HCT116 (cell line): ENCODE data around the gene MROH8. TPM values are rescaled to one million over a fixed set of nuclear protein-coding genes. Genes with fewer than 3 reads are reported as not detected.

Experiments used
- ATAC-seq: fragments of 200-7000 bp; cut with Tn5 transposase; 2 replicates; pipeline ENCODE4 v1.9.1; 2020; ENCODE audit warnings: mild to moderate bottlenecking, moderate library complexity
- BruUV-seq: library from RNA; stranded (reverse); fragments of 400-500 nt; replicated peaks from 2 replicates; lab custom pipeline; 2021; lab: Mats Ljungman, UMichigan
- CTCF ChIA-PET: fragments of 300-600 bp; sonication (Branson Sonifier 250); formaldehyde crosslinking; loops from one replicate; lab custom pipeline; 2021; ENCODE audit warnings: antibody characterized with exemption; lab: Charles Lee
- POLR2A ChIA-PET: fragments of 300-600, 350-600 bp; sonication (Branson Sonifier 250); formaldehyde crosslinking; loops from one replicate; lab custom pipeline; 2021; ENCODE audit warnings: antibody characterized with exemption; lab: Charles Lee
- RAD21 ChIA-PET, 2 experiments: fragments of 300-600 bp; sonication (Branson Sonifier 250); formaldehyde crosslinking; loops; one replicate each; lab custom pipeline; 2023; ENCODE audit warnings: low total read pairs in 2 of 2; ENCODE audit not compliant: uncharacterized antibody in 2 of 2, unreplicated experiment in 2 of 2, low non-redundant PET in 1 of 2; lab: Charles Lee
- DNase-seq: peaks from one replicate; pipeline ENCODE4 v3.0.0-alpha.2; 2010; ENCODE audit warnings: low read depth, low spot score
- H2AFZ ChIP-seq: fragments of 200-600 bp; shearing (Covaris generic), sonication (generic); 2 replicates; pipeline ENCODE4 v1.6.1; 2017; ENCODE audit warnings: low read depth, mixed run types, mixed read lengths, antibody characterized with exemption, low read length; ENCODE audit not compliant: poor library complexity, severe bottlenecking
- H3K27ac ChIP-seq: 2 replicates; pipeline ENCODE4 v1.5.1; 2012; ENCODE audit warnings: low read depth, low read length
- H3K27me3 ChIP-seq: fragments of 200-600 bp; sonication (generic); 2 replicates; pipeline ENCODE4 v1.6.1; 2016; ENCODE audit warnings: mixed run types, low read length, mixed read lengths; ENCODE audit not compliant: insufficient read depth
- H3K36me3 ChIP-seq, 2 experiments: fragments of 200-500 bp in 1 of 2; fragments of 200-600 bp in 1 of 2; sonication (Bioruptor generic) in 1 of 2; sonication (generic) in 1 of 2; 2 replicates each; pipeline versions ENCODE4 v1.5.1 to v1.6.1; 2014 to 2016; ENCODE audit warnings: low read length in 2 of 2, inconsistent platforms in 1 of 2, mixed read lengths in 1 of 2, mixed run types in 1 of 2; ENCODE audit not compliant: insufficient read depth in 2 of 2, control insufficient read depth in 1 of 2
- H3K4me1 ChIP-seq, 2 experiments: fragments of 200-600 bp in 1 of 2; sonication (generic) in 1 of 2; 2 replicates each; pipeline versions ENCODE4 v1.5.1 to v1.6.1; 2012 to 2017; ENCODE audit warnings: low read length in 2 of 2, inconsistent platforms in 1 of 2, mild to moderate bottlenecking in 1 of 2, mixed read lengths in 1 of 2, mixed run types in 1 of 2, moderate library complexity in 1 of 2; ENCODE audit not compliant: insufficient read depth in 2 of 2, control insufficient read depth in 1 of 2
- H3K4me2 ChIP-seq: fragments of 200-600 bp; sonication (generic); 2 replicates; pipeline ENCODE4 v1.6.1; 2017; ENCODE audit warnings: mixed run types, low read length, mixed read lengths
- H3K4me3 ChIP-seq, 2 experiments: fragments of 200-600 bp in 1 of 2; sonication (generic) in 1 of 2; replicated peaks in 1 of 2; 2 replicates each; pipeline ENCODE4 v1.5.1; 2011 to 2016; ENCODE audit warnings: low read length in 2 of 2, control low read depth in 1 of 2, low read depth in 1 of 2, mild to moderate bottlenecking in 1 of 2, mixed read lengths in 1 of 2, mixed run types in 1 of 2
- H3K79me2 ChIP-seq: fragments of 200-600 bp; sonication (generic); 2 replicates; pipeline ENCODE4 v1.6.1; 2017; ENCODE audit warnings: mild to moderate bottlenecking, mixed run types, low read length, moderate library complexity, mixed read lengths; ENCODE audit not compliant: insufficient read depth
- H3K9ac ChIP-seq: fragments of 200-600 bp; sonication (generic); 2 replicates; pipeline ENCODE4 v1.6.1; 2016; ENCODE audit warnings: low read length, mixed read lengths
- H3K9me2 ChIP-seq: fragments of 200-600 bp; sonication (generic), shearing (Covaris generic); 2 replicates; pipeline ENCODE4 v1.6.1; 2017; ENCODE audit warnings: mixed run types, mild to moderate bottlenecking, moderate library complexity; ENCODE audit not compliant: insufficient read depth
- H3K9me3 ChIP-seq, 2 experiments: fragments of 200-500 bp in 1 of 2; fragments of 200-600 bp in 1 of 2; sonication (Bioruptor generic) in 1 of 2; sonication (generic) in 1 of 2; 2 replicates each; pipeline ENCODE4 v1.6.1; 2014 to 2017; ENCODE audit warnings: low read length in 2 of 2, mixed read lengths in 2 of 2, inconsistent platforms in 1 of 2, low read depth in 1 of 2, mild to moderate bottlenecking in 1 of 2, mixed run types in 1 of 2, moderate library complexity in 1 of 2; ENCODE audit not compliant: control insufficient read depth in 1 of 2, insufficient read depth in 1 of 2
- H4K20me1 ChIP-seq: fragments of 200-600 bp; sonication (generic), shearing (Covaris generic); 2 replicates; pipeline ENCODE4 v1.6.1; 2017; ENCODE audit warnings: mixed run types, mild to moderate bottlenecking, moderate library complexity; ENCODE audit not compliant: insufficient read depth
- CBX3 ChIP-seq: IDR thresholded peaks from 2 replicates; pipeline ENCODE4 v1.6.1; 2012; ENCODE audit warnings: low read depth
- EGR1 ChIP-seq: IDR thresholded peaks from 2 replicates; pipeline ENCODE4 v1.6.1; 2012; ENCODE audit warnings: low read depth
- ELF1 ChIP-seq: IDR thresholded peaks from 2 replicates; pipeline ENCODE4 v1.6.1; 2012; ENCODE audit warnings: low read depth, borderline replicate concordance
- EZH2 ChIP-seq: fragments of 200-600 bp; sonication (generic); IDR thresholded peaks from 2 replicates; pipeline ENCODE4 v1.6.1; 2017; ENCODE audit warnings: antibody characterized with exemption, mixed run types
- EZH2phosphoT487 ChIP-seq: fragments of 200-600 bp; IDR thresholded peaks from 2 replicates; pipeline ENCODE4 v1.6.1; 2018; ENCODE audit warnings: antibody characterized with exemption, borderline replicate concordance
- JUND ChIP-seq: IDR thresholded peaks from 2 replicates; pipeline ENCODE4 v1.6.1; 2012
- MAX ChIP-seq: IDR thresholded peaks from 2 replicates; pipeline ENCODE4 v1.6.1; 2012
- POLR2A ChIP-seq: IDR thresholded peaks from 2 replicates; pipeline ENCODE4 v1.7.0; 2011; ENCODE audit warnings: borderline replicate concordance; ENCODE audit not compliant: insufficient read depth, insufficient read length; ENCODE audit errors: extremely low read depth
- POLR2AphosphoS5 ChIP-seq: IDR thresholded peaks from 2 replicates; pipeline ENCODE4 v1.6.1; 2011; ENCODE audit warnings: mild to moderate bottlenecking, low read depth, low read length, moderate library complexity
- RAD21 ChIP-seq: IDR thresholded peaks from 2 replicates; pipeline ENCODE4 v1.6.1; 2012; ENCODE audit warnings: low read depth, mild to moderate bottlenecking
- SIN3A ChIP-seq: IDR thresholded peaks from 2 replicates; pipeline ENCODE4 v1.6.1; 2012; ENCODE audit warnings: low read depth
- SP1 ChIP-seq: IDR thresholded peaks from 2 replicates; pipeline ENCODE4 v1.6.1; 2012; ENCODE audit warnings: low read depth
- SRF ChIP-seq: IDR thresholded peaks from 2 replicates; pipeline ENCODE4 v1.6.1; 2012; ENCODE audit warnings: low read depth
- TCF7L2 ChIP-seq: IDR thresholded peaks from 2 replicates; pipeline ENCODE4 v1.7.0; 2011; ENCODE audit warnings: borderline replicate concordance, inconsistent platforms; ENCODE audit not compliant: insufficient read depth, insufficient read length; ENCODE audit errors: extremely low read depth
- ZBTB33 ChIP-seq: IDR thresholded peaks from 2 replicates; pipeline ENCODE4 v1.6.1; 2011; ENCODE audit warnings: mild to moderate bottlenecking, low read length, moderate library complexity; ENCODE audit not compliant: insufficient replicate concordance; ENCODE audit errors: extremely low read depth
- ZFX ChIP-seq: fragments of 450-650 bp; IDR thresholded peaks from 2 replicates; pipeline ENCODE4 v1.6.1; 2017
- intact Hi-C: fragments of 100-400 bp; cut with micrococcal nuclease; formaldehyde crosslinking; loops from 2 replicates; pipeline ENCODE4 v1.10.0; 2022
- total RNA-seq: library from RNA; stranded (reverse); gene quantifications from one replicate; pipeline ENCODE4 v1.2.1, GENCODE V29; 2021; ENCODE audit not compliant: unreplicated experiment
- TF ChIP-seq, protein P1 (sequence below), 3 experiments: fragments of 200-600 bp in 1 of 3; sonication (generic) in 1 of 3; IDR thresholded peaks in 2 of 3; conservative IDR thresholded peaks in 1 of 3; 2 replicates each; pipeline ENCODE4 v1.5.1; 2012 to 2017; ENCODE audit warnings: low read depth in 2 of 3, low read length in 2 of 3, antibody characterized with exemption in 1 of 3, borderline replicate concordance in 1 of 3, control low read depth in 1 of 3, mild to moderate bottlenecking in 1 of 3, mixed read lengths in 1 of 3, mixed run types in 1 of 3, moderate library complexity in 1 of 3; ENCODE audit not compliant: insufficient read depth in 1 of 3
- TF ChIP-seq, protein P2 (sequence below): IDR thresholded peaks from 2 replicates; pipeline ENCODE4 v1.6.1; 2012

MROH8 gene
- total RNA-seq, 1 experiment from 2014 or later: 0.79 TPM

GRCh38 chr20:37194621-37195417 is 15.5 kb upstream of the MROH8 start:
- no peak overlapping the region for H3K4me2 ChIP-seq
- no peak overlapping the region for H2AFZ ChIP-seq
- H3K9me3 ChIP-seq: no peaks in the 10 kb centered on the region
- ATAC-seq (no peak), DNase-seq (no peak)
- peaks cover 96% of the 10 kb centered on the region for H3K79me2 ChIP-seq
- peaks cover 20 to 35% of the 10 kb centered on the region in 2 experiments; a peak in 3 of 4 replicates for H3K36me3 ChIP-seq
- H4K20me1 ChIP-seq: peaks cover 20% of the 10 kb centered on the region; the same call in 1 of the 2 replicates
- no peaks in the 10 kb centered on the region for H3K9me2 ChIP-seq
- no peak overlapping the region for H3K9ac ChIP-seq
- TF ChIP-seq ELF1 (no peak), CBX3 (no peak), SP1 (no peak), EZH2phosphoT487 (no peak), RAD21 (no peak), ZBTB33 (no peak), MAX (no peak), JUND (no peak), EZH2 (no peak), SIN3A (no peak), POLR2AphosphoS5 (no peak), POLR2A (no peak), TCF7L2 (no peak), ZFX (no peak), EGR1 (no peak), SRF (no peak)
- TF ChIP-seq, protein P1, sequence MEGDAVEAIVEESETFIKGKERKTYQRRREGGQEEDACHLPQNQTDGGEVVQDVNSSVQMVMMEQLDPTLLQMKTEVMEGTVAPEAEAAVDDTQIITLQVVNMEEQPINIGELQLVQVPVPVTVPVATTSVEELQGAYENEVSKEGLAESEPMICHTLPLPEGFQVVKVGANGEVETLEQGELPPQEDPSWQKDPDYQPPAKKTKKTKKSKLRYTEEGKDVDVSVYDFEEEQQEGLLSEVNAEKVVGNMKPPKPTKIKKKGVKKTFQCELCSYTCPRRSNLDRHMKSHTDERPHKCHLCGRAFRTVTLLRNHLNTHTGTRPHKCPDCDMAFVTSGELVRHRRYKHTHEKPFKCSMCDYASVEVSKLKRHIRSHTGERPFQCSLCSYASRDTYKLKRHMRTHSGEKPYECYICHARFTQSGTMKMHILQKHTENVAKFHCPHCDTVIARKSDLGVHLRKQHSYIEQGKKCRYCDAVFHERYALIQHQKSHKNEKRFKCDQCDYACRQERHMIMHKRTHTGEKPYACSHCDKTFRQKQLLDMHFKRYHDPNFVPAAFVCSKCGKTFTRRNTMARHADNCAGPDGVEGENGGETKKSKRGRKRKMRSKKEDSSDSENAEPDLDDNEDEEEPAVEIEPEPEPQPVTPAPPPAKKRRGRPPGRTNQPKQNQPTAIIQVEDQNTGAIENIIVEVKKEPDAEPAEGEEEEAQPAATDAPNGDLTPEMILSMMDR (IDR thresholded peaks at IDR 0.05 in 2 of 3, conservative IDR thresholded peaks at IDR 0.05 in 1 of 3; ENCODE audit: borderline replicate concordance in 1 of 3, insufficient read depth in 1 of 3, low read depth in 2 of 3, low read length in 2 of 3): no peak
- TF ChIP-seq, protein P2, sequence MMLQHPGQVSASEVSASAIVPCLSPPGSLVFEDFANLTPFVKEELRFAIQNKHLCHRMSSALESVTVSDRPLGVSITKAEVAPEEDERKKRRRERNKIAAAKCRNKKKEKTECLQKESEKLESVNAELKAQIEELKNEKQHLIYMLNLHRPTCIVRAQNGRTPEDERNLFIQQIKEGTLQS: no peak
- RAD21 ChIA-PET: no interaction called here
- no peak overlapping the region for H3K27ac ChIP-seq
- BruUV-seq: no TSS peak
- intact Hi-C loops: loop anchor here (2.0 kb wide), 1 partner anchor 340 kb away; no protein-coding TSS in a partner anchor
- no peak overlapping the region for H3K4me3 ChIP-seq
- peaks cover 0 to 7% of the 10 kb centered on the region in 2 experiments; a peak in 1 of 4 replicates for H3K4me1 ChIP-seq
- POLR2A ChIA-PET: no interaction called here
- CTCF ChIA-PET: interaction anchor here (0.7 to 1.6 kb wide), 6 partner anchors 12 to 917 kb away, joined by 3 to 9 read pairs (median 5); partner anchors contain the start of genes MROH8 and RPN2
- H3K27me3 ChIP-seq: no peaks in the 10 kb centered on the region
